Nephron progenitor cell (in vitro differentiated cells): ENCODE data around the gene AOAH.
"Not testable (repeated sequence)": the region's sequence is repeated elsewhere in the genome, so short reads cannot be mapped to it uniquely, and the experiment has no call there.

ENCODE experiments used
- DNase-seq: peaks from one replicate; pipeline ENCODE4 v3.0.0; 2021
- H3K27ac Mint-ChIP-seq: 2 replicates; pipeline ENCODE4 v1.8.0; 2021; ENCODE audit warnings: mild to moderate bottlenecking, moderate library complexity, mixed read lengths
- H3K27me3 Mint-ChIP-seq: 2 replicates; pipeline ENCODE4 v1.8.0; 2021; ENCODE audit warnings: mild to moderate bottlenecking, low read depth, mixed read lengths; ENCODE audit not compliant: poor library complexity
- H3K36me3 Mint-ChIP-seq: 2 replicates; pipeline ENCODE4 v1.8.0; 2021; ENCODE audit warnings: low read depth, mixed read lengths
- H3K4me1 Mint-ChIP-seq: 2 replicates; pipeline ENCODE4 v1.8.0; 2021; ENCODE audit warnings: mixed read lengths
- H3K4me3 Mint-ChIP-seq: 2 replicates; pipeline ENCODE4 v1.8.0; 2021; ENCODE audit warnings: mild to moderate bottlenecking, moderate library complexity, mixed read lengths
- H3K9me3 Mint-ChIP-seq: 2 replicates; pipeline ENCODE4 v1.8.0; 2021; ENCODE audit warnings: mild to moderate bottlenecking, moderate library complexity, mixed read lengths
- CTCF ChIP-seq: fragments of 200-600 bp; sonication (generic); IDR thresholded peaks from 2 replicates; pipeline ENCODE4 v1.5.0; 2021; ENCODE audit warnings: antibody characterized with exemption

AOAH gene

GRCh38 chr7:36474283-36475010 is 249.8 kb downstream of the AOAH start:
- Mint-ChIP-seq H3K36me3 (peaks cover 6% of the 10 kb centered on the region), H3K9me3 (peaks cover 8% of the 10 kb centered on the region), H3K27me3 (peaks cover 5% of the 10 kb centered on the region), H3K27ac (peak overlapping the region; percentile 6), H3K4me1 (no peaks in the 10 kb centered on the region), H3K4me3 (no peak overlapping the region)
- TF ChIP-seq CTCF, result no peak
- no peak for DNase-seq

GRCh38 chr7:36473454-36474282 is 250.6 kb downstream of the AOAH start:
- Mint-ChIP-seq H3K4me3 (no peak overlapping the region), H3K27ac (no peak overlapping the region), H3K27me3 (peaks cover 5% of the 10 kb centered on the region), H3K9me3 (no peaks in the 10 kb centered on the region), H3K36me3 (no peaks in the 10 kb centered on the region), H3K4me1 (no peaks in the 10 kb centered on the region)
- peak; percentile 77 for DNase-seq
- peak; percentile 75 for TF ChIP-seq CTCF

DNA sequence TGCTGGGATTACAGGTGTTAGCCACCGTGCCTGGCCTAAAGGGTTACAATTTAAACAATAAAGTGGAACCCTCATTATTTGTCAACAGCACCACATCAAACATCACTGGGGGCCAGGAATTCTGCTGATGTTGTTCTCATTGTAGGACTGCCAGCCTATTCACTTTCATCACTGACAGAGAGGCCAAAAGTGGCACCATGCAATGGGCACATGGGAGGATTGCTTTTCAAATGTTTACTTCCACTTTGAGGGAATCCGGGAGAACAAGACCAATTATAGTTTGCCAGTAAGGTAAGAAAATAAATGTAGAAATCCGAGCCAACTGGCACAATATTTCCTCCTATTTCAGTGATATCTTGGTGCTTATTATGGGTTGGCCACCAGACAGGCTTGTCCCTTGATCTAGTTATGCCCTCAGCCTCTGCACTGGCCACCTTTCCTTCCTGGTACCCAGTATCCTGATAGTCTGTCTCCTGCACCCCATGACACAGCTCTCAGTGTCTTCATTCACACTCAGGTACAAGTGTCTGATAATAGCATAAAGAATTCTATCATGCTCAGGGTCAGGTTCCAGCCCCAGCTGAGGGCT is 252.1 kb downstream of the AOAH start:
- no peaks in the 10 kb centered on the region for H3K36me3 Mint-ChIP-seq
- no peak overlapping the region for H3K4me3 Mint-ChIP-seq
- peaks cover 6% of the 10 kb centered on the region for H3K9me3 Mint-ChIP-seq
- DNase-seq, result no peak
- TF ChIP-seq CTCF, result no peak
- H3K4me1 Mint-ChIP-seq, result no peaks in the 10 kb centered on the region
- H3K27ac Mint-ChIP-seq, result no peak overlapping the region
- H3K27me3 Mint-ChIP-seq, result peaks cover 5% of the 10 kb centered on the region

DNA sequence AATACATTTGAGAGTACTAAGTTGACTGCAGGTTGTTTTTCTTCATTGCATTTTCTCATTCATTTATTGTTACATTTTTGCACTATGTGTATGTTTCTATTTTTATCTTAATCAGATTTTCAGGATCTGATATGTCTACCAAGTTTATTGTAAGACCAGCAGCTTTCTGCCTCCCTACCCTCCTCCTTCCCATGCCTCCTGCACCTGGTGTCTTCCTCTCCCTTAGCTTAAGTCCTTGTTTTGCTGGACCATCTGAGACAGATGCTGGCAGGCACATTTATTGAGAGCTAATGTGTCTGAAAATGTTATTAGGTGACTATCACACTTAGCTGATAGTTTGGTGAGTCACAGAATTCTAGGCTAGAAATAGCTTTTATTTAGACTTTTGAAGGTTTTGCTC is 255.1 kb downstream of the AOAH start:
- Mint-ChIP-seq H3K27me3 (peaks cover 3% of the 10 kb centered on the region), H3K36me3 (peaks cover 5% of the 10 kb centered on the region), H3K4me3 (no peak overlapping the region), H3K9me3 (peaks cover 24% of the 10 kb centered on the region), H3K4me1 (peaks cover 2% of the 10 kb centered on the region), H3K27ac (peak overlapping the region; percentile 38)
- no peak for TF ChIP-seq CTCF
- DNase-seq, result no peak

GRCh38 chr7:36468370-36469101 is 255.8 kb downstream of the AOAH start:
- no peak for DNase-seq
- peaks cover 6% of the 10 kb centered on the region for H3K4me1 Mint-ChIP-seq
- H3K27me3 Mint-ChIP-seq, result no peaks in the 10 kb centered on the region
- peaks cover 5% of the 10 kb centered on the region for H3K36me3 Mint-ChIP-seq
- no peak for TF ChIP-seq CTCF
- no peak overlapping the region for H3K4me3 Mint-ChIP-seq
- H3K27ac Mint-ChIP-seq, result no peak overlapping the region
- H3K9me3 Mint-ChIP-seq, result peaks cover 24% of the 10 kb centered on the region

DNA sequence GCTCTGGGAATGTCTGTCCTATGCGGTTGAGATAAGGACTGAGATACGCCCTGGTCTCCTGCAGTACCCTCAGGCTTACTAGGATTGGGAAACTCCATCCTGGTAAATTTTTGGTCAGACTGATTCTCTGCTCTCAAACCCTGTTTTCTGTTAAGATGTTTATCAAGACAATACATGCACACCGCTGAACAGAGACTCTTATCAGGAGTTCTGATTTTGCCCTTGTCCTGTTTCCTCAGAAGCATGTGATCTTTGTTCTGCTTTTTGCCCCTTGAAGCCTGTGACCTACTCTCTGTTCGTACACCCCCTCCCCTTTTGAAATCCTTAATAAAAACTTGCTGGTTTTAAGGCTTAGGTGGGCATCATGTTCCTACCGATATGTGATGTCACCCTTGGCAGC is 258.3 kb downstream of the AOAH start:
- H3K36me3 Mint-ChIP-seq, H3K4me3 Mint-ChIP-seq, DNase-seq, H3K27me3 Mint-ChIP-seq, H3K27ac Mint-ChIP-seq: not testable (repeated sequence)
- Mint-ChIP-seq H3K4me1 (peaks cover 14% of the 10 kb centered on the region), H3K9me3 (peaks cover 24% of the 10 kb centered on the region)
